Measurements from ENCODE around the gene PTCH1.
A peak's percentile ranks its signal among the peaks of the same experiment; 100 is the strongest.

The PTCH1 gene

DNA sequence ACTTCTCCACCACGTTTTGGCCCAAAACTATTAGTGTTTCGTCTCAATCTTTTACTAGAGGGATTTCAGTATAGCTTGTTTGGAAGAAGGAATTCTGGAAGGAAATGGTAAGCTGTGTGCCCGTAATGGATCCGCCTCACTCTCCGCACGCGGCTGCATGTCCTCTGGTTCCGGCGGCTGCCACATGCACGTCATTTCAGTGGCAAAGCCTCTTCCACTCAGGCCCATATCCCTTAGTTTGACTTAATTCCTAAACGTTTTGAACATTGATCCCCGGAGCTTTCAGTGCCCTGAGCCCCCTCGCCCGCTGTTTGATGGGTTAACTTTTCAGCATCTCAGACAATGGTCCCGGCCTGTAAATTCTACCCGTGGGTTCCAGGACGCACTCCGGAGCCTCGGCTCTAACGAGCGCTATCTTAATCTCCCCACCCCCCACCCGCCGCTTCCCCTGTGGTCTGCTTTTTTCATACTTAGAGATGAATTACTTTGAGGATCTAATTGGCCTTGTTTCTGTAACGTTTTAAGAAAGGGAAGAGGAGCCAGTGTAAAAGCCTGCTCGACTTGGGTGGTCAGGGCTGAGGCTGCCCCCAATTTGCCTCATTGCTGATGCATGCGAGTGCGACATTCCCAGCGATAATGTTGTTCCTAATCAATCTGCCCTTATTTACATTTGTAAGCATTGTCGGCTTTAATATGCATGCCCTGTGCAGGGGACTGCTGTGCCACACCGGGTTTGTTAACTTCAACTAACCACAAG lies 4.6 kb downstream of the PTCH1 start:
- DNase-seq, result peak; percentile 81

- DNase-seq, result no peak
Observed at GRCh38 chr9:95511616-95511931, 5.2 kb downstream of the PTCH1 start.

DNA sequence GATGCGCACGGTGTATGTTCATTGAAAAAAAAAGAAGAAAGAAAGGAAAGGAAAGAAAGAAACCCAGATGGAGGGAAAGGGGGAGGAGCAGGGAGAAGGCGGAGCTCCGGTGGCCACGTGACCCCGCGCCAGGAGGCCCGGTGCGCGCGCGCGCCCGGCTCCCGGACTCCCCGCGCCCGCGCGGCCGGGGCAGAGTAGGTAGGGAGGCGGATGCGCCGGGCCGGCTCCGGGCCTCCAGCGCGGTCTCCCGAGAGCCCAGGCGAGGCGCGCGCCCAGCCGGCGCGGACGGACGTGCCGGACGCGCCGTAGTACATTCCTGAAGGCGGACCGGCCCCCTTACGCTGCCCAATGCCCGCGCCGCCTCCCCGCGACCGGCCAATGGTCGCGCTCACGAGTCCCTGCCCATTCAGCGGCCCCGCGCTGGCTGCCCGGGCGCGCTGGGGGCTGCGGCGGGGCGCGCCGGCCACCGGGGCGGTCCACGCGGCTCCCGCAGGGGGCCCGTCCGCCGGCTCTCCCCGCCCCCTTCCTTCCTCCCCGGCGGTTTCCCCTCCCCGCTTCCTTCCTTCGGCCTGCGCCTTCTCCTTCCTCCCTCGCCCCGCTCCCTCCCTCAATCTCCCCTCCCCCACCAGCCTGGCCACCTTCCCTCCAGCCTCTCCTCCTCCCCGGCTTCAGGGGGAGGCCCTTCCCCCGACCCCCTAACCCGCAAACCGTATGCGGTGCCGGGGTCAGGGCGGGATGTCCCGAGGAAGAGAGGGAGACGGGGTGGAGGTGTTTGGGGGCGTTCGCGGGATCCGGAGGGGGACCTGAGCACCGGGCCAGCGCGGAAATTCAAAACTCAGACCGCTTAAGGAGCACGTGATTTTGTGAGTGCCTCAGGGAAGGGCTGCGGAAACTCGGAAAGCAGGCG lies 5.8 kb downstream of the PTCH1 start:
- DNase-seq, result peak; percentile 91

DNA sequence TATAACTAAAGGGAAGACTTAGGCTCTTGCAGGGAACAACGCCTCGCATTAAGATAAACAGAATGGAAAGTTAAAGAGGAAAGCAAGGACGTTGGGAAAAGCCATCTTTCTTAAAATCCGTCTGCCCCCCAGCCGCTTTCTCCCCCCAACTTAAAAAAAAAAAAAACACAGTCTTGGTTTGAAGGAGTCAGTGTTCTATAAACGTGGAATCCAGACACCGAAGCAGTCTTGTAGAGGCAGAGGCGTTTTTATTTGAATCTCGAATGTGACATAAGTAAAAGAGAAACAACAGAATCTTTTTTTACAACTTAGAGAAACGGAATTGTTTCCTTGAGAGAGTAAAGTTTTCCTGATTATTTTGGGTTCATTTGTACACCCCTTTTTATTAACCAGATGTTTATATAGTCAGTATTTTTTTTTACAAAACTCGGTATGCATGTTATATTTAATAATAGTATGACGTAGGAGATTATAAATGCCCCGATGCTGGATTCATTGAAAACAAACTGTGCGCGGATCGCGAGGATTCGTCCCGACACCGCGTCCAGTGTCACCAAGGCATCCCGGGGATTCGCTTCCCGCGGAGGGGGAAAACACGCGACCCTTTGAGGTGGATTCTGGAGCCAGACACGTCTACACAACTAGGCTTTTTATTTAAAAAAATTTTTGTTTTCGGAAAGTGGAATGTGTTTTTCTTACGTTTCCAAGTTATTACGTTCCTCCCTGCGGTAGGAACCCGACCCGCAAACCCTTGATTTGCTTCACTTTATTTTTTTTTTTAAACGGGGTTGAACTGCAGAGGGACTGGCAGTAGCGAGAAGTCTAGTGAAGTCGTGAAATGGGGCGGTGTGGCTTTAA lies 6.7 kb downstream of the PTCH1 start:
- peak; percentile 61 for DNase-seq

- peak; percentile 85 for DNase-seq
Observed at GRCh38 chr9:95508968-95509850, 7.6 kb downstream of the PTCH1 start.

- peak; percentile 34 for DNase-seq
Observed at GRCh38 chr9:95508242-95508967, 8.4 kb downstream of the PTCH1 start.

DNA sequence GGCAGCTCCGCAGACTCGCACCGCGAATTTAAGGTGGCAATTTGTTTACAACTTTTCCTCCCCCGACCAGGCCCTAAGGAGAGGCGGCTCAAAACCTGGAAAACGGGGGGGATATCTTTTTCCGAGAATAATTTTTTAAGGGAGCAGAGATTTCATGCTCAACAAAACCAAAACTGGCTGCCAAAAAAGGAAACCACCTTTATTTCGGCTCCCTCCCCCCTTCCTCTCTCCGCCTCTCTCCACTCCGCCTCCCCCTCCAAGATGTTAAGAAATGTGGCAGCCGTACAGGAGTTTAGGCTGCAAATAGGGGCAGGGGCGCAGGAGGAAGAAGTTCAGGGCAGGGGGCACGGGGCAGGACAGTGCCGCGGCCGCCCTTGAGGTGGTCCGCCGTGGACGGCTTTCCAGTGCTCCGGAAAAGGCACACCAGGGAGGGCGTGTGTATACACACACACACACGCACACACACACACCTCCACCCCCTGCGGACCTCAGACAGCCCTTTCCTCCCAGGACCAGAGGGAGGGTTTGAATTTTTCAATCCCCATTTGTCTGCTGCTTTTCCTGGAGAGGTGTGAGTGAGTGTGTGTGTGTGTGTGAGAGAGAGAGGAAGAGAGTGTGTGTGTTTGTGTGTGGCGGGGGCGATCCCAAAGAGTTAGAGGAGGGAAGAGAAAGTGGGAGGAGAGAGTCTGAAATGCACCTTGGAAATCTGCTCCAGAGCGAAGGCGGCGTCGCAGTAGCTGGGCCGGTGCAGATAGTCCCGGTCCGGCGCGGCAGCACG lies 9.1 kb downstream of the PTCH1 start:
- DNase-seq, result peak; percentile 75

DNA sequence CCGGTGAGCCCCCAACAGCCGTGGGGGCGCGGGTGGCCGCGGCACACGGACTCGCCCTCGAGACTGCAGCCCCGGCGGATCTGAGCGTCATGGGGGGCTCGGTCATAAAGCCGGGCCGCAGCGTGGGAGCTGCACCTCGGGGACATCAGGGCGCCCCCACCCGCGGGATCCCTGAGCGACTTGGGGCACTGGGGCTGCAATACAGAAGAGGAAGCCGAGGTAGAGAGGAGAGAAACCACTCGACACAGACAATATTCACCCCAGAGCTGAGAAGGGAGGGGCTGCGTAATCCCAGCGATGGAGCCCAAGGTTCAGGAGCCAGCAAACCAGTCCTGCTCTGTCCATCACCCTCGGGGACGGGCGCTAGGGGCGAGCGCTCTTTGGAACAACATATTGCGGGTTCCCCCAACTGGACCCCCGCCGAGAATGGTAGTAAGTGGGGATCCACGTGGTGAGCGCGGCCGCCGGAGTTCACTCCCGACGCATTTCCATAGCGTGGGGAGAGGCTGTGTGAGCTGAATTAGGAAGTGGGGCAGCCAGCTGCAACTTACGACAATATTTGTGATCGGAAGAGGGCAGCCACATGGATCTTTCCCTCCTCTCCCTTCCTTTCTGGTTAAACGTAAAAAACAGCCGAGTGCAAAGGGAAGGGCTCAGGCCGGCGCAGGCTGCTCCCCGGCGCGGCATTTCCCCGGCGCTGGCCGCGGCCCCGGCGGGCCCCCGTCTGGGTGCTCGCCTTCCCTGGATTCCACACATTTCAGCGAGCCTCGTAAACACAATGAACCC lies 9.9 kb downstream of the PTCH1 start:
- peak; percentile 72 for DNase-seq

DNA sequence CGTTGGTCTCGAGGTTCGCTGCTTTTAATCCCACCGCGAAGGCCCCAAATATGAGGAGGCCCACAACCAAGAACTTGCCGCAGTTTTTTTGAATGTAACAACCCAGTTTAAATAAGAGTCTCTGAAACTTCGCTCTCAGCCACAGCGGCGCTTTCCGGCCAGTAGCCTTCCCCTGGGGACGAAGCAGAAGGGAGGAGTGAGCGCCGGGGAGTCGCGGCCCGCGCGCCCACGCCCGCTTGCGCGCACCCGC lies 10.4 kb downstream of the PTCH1 start:
- peak; percentile 73 for DNase-seq

DNA sequence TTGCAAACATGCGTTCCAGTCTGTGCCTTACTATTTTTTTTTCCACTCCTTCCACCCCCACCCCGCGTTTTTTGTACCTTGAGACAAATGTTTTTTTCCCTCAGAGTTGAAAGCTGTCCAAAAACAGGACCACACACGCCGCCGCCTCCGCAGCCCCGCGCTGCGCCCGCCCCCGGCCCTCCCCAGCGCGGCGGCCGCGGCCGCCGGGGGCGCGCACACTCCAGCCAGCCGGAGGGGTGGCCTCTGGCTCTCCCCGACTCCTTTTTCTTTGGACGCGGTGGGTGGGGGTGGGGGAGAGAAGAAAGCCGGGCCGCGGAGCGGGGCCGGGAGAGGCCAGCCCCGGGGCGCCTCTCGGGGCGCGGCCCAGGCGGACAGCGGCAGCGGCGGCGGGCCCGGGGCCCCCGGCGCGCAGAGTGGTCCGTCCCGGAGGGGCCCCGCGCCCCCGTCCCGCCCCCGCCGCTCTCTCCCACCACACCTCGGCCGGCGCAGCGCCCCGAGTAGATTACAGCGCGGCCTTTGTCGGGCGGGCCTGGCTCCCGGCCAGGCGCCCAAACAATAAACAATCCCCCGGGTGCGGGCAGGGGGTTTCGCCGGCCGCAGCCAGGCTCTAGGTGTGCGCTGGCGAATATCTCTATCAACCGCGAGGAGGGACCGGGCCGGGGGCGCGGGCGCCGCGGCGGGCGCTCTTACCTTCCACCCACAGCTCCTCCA lies 10.9 kb downstream of the PTCH1 start:
- DNase-seq, result peak; percentile 73

GRCh38 chr9:95505072-95505716 lies 11.6 kb downstream of the PTCH1 start:
- no peak for DNase-seq

- no peak for DNase-seq
Observed at GRCh38 chr9:95504053-95504963, 12.5 kb downstream of the PTCH1 start.

DNA sequence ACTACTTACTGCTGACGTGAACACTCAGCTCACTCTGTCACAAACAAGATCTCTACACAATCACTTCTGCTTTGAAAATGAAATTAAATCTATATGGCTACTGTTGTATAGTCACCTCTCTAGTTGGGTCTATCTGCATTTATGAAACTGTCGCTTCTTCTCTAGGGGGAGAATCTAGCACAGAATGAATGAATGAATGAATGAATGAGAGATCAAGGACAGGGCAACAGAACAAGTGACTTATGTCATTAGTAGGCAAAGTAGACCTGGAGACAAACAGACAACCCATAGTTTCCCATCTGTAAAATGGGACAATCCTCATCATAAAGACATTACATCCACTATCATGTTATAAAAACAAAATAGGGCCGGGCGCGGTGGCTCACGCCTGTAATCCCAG lies 13.4 kb downstream of the PTCH1 start:
- DNase-seq, result no peak

DNA sequence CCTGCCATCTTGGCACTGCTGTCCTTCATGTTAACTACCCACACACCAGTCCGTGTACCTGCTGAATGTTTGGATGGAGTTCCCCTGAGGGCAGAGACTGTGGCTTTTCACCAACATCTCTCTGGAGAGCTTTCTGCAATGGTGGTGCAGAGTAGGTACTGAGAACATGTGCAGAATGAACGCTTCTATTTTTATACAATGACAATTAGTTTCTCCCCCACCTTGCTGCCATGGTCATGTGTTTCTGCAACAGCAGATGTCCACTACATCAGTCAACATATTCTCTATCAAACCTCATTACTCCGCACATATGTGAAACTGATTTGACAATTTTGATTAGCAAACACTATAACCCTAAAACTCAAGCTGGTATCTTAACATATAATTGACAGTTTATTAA lies 14.5 kb downstream of the PTCH1 start:
- DNase-seq, result no peak

DNA sequence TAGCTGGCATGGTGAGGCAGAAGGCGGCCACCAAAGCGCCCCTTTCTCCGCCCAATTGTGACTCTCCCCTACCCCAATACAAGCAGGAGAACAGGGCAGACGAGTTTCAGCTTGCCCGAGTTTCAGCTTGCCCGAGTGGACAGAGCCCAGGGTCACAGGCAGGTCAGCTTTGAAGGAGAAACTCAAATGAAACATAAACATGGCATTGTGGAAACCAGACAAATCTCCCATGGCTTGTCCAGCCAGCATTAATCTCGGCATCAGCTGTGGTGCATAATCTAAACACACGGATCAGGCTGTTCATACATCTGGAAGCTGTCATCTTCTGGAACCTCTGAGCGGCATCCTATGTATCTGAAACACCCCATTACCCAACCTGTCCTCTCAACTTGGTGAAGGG lies 16.9 kb downstream of the PTCH1 start:
- DNase-seq, result no peak

DNA sequence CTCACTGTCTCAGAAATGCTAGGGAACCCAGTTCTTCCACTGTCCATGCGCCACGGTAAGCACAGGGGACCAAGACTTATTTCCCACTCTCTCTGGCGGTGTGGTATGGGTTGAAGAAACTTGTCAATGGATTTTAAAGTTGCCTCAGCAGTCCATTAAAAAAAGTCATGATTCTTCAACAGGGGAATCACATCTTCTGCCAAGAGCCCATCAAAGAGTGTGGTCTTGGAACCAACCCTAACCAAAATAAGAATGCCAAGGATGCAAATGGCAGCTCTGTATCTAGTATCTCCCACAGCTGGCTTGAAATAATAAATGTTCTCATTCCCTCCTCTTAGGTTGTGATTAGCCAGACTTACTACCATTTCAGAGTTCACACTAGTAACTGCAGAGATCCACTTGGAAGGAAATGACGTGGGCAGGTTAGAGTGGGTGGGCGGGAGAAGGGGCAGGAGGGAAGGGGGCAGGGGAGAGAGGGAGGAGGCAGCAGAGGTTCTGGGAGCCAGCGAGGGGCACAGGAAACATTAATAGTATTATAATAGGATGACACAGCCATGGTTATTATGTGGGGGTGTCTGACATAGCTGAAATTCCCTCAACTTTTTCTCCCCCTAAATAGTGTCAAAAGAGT lies 17.6 kb downstream of the PTCH1 start:
- DNase-seq, result no peak

- no peak for DNase-seq
Observed at GRCh38 chr9:95498641-95499040, 18.1 kb downstream of the PTCH1 start.

Measured in OCI-M1 (cell line).